ENCODE measurements around the gene NMNAT2.
"Not testable (repeated sequence)": the region's sequence is repeated elsewhere in the genome, so short reads cannot be mapped to it uniquely, and the experiment has no call there.

DNA sequence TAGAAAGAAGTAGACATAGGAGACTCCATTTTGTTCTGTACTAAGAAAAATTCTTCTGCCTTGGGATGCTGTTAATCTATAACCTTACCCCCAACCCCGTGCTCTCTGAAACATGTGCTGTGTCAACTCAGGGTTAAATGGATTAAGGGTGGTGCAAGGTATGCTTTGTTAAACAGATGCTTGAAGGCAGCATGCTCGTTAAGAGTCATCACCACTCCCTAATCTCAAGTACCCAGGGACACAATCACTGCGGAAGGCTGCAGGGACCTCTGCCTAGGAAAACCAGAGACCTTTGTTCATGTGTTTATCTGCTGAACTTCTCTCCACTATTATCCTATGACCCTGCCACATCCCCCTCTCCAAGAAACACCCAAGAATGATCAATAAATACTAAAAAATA lies 9.4 kb upstream of the NMNAT2 start:
- TF ChIP-seq, protein P1, sequence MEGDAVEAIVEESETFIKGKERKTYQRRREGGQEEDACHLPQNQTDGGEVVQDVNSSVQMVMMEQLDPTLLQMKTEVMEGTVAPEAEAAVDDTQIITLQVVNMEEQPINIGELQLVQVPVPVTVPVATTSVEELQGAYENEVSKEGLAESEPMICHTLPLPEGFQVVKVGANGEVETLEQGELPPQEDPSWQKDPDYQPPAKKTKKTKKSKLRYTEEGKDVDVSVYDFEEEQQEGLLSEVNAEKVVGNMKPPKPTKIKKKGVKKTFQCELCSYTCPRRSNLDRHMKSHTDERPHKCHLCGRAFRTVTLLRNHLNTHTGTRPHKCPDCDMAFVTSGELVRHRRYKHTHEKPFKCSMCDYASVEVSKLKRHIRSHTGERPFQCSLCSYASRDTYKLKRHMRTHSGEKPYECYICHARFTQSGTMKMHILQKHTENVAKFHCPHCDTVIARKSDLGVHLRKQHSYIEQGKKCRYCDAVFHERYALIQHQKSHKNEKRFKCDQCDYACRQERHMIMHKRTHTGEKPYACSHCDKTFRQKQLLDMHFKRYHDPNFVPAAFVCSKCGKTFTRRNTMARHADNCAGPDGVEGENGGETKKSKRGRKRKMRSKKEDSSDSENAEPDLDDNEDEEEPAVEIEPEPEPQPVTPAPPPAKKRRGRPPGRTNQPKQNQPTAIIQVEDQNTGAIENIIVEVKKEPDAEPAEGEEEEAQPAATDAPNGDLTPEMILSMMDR (IDR thresholded peaks at IDR 0.05; ENCODE audit: low read length) = not testable (repeated sequence)
- TF ChIP-seq EZH2 (IDR thresholded peaks at IDR 0.05; ENCODE audit: borderline replicate concordance, low read length) = not testable (repeated sequence)

All from OCI-LY1 (cell line).